Left lung (tissue), 10 donors: ENCODE measurements around the gene INPP4B. TPM values are rescaled to one million over a fixed set of nuclear protein-coding genes. Genes with fewer than 3 reads are reported as not detected.

Source experiments
- ATAC-seq: fragments of 200-7000 bp; cut with Tn5 transposase; one replicate; pipeline ENCODE4 v1.9.1; 2020; ENCODE audit warnings: moderate library complexity
- DNase-seq, 4 donors: peaks; one replicate each; pipeline ENCODE4 v3.0.0-alpha.2; 2013 to 2020
- H3K27ac ChIP-seq, 2 donors: fragments of 200-600 bp; sonication (generic) in 1 of 2; one replicate each; pipeline versions ENCODE4 v1.5.0 to v1.8.0; 2020 to 2021
- H3K27me3 ChIP-seq, 2 donors: fragments of 200-600 bp; sonication (generic) in 1 of 2; one replicate each; pipeline versions ENCODE4 v1.5.0 to v1.8.0; 2020 to 2021
- H3K36me3 ChIP-seq, 2 donors: fragments of 200-600 bp; sonication (generic) in 1 of 2; one replicate each; pipeline versions ENCODE4 v1.5.0 to v1.8.0; 2020 to 2021
- H3K4me1 ChIP-seq, 2 donors: fragments of 200-600 bp; one replicate each; pipeline ENCODE4 v1.8.0; 2021
- H3K4me3 ChIP-seq, 2 donors: fragments of 200-600 bp; sonication (generic) in 1 of 2; one replicate each; pipeline versions ENCODE4 v1.5.0 to v1.8.0; 2020 to 2021; ENCODE audit warnings: mild to moderate bottlenecking in 1 of 2
- H3K9me3 ChIP-seq, 2 donors: fragments of 200-600 bp; sonication (generic) in 1 of 2; one replicate each; pipeline versions ENCODE4 v1.5.0 to v1.8.0; 2020 to 2021
- intact Hi-C, 2 donors: fragments of 100-400 bp; cut with DNase I; formaldehyde crosslinking; loops; one replicate each; pipeline versions ENCODE4 v1.11.2 to v1.14.2; 2022
- polyA plus RNA-seq, 6 donors: library from polyadenylated mRNA; unstranded; fragments of 120-200 nt; gene quantifications; one replicate each; pipeline ENCODE4 v1.2.1, GENCODE V29; 2013; ENCODE audit not compliant: insufficient read length in 6 of 6
- total RNA-seq, 2 donors: library from RNA; stranded (reverse); fragmentation: NEBNext Ultra II Directional; extraction: Animal tissue kit (Norgen Biotek cat#: 25700); gene quantifications; one replicate each; pipeline ENCODE4 v1.2.1, GENCODE V29; 2021
- TF ChIP-seq, protein P1 (sequence below), 2 donors: fragments of 200-600 bp; sonication (generic) in 1 of 2; IDR thresholded peaks; one replicate each; pipeline versions ENCODE4 v1.5.0 to v1.8.0; 2021; ENCODE audit warnings: antibody characterized with exemption in 2 of 2
- donor health status: DM: no; HTN: yes; CAD: no.
- donor health status: DM: no; HTN: no; CAD: no.

INPP4B gene
- total and polyA plus RNA-seq, 8 donors: 7.3 to 15.1 (median 11.6) TPM

DNA sequence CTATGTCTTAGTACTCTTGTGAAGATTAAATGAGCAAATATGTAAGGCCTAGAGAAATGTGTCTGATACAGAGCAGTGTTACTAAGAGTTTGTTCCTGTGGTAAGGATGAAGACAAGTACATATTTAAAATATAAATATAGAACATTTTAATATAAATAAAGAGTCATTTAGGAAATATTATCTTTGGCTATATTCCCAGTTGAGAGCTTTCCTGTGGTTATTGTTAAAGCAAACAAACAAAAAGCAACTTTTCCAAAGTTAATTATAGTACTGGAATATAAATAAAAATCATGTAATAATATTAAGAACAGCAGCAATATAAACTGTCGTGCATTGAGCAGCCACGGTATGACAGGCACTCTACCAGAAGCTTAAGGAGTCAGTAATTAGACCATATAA lies 472.5 kb downstream of the INPP4B start:
- ATAC-seq: no peak
- Histone ChIP-seq H3K27ac (no peak overlapping the region), H3K4me3 (no peak overlapping the region), H3K9me3 (peaks cover 0 to 2% of the 10 kb centered on the region in 2 donors), H3K36me3 (no peaks in the 10 kb centered on the region), H3K27me3 (no peaks in the 10 kb centered on the region), H3K4me1 (no peaks in the 10 kb centered on the region)
- intact Hi-C loops: no loop called here
- no peak for DNase-seq
- TF ChIP-seq, protein P1, sequence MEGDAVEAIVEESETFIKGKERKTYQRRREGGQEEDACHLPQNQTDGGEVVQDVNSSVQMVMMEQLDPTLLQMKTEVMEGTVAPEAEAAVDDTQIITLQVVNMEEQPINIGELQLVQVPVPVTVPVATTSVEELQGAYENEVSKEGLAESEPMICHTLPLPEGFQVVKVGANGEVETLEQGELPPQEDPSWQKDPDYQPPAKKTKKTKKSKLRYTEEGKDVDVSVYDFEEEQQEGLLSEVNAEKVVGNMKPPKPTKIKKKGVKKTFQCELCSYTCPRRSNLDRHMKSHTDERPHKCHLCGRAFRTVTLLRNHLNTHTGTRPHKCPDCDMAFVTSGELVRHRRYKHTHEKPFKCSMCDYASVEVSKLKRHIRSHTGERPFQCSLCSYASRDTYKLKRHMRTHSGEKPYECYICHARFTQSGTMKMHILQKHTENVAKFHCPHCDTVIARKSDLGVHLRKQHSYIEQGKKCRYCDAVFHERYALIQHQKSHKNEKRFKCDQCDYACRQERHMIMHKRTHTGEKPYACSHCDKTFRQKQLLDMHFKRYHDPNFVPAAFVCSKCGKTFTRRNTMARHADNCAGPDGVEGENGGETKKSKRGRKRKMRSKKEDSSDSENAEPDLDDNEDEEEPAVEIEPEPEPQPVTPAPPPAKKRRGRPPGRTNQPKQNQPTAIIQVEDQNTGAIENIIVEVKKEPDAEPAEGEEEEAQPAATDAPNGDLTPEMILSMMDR (IDR thresholded peaks at IDR 0.05): no peak

GRCh38 chr4:142372530-142373260 lies 473.4 kb downstream of the INPP4B start:
- intact Hi-C loops: no loop called here
- no peaks in the 10 kb centered on the region for H3K27me3 ChIP-seq
- no peaks in the 10 kb centered on the region for H3K36me3 ChIP-seq
- no peaks in the 10 kb centered on the region for H3K4me1 ChIP-seq
- ATAC-seq (no peak), DNase-seq (no peak)
- no peak overlapping the region for H3K4me3 ChIP-seq
- no peak overlapping the region for H3K27ac ChIP-seq
- TF ChIP-seq, protein P1 (IDR thresholded peaks at IDR 0.05): no peak
- peaks cover 0 to 2% of the 10 kb centered on the region in 2 donors for H3K9me3 ChIP-seq

GRCh38 chr4:142369141-142369540 lies 477.0 kb downstream of the INPP4B start:
- Histone ChIP-seq H3K9me3 (peaks cover 0 to 2% of the 10 kb centered on the region in 2 donors), H3K27me3 (no peaks in the 10 kb centered on the region), H3K4me3 (no peak overlapping the region), H3K4me1 (no peaks in the 10 kb centered on the region), H3K27ac (no peak overlapping the region), H3K36me3 (no peaks in the 10 kb centered on the region)
- no peak for DNase-seq
- TF ChIP-seq, protein P1 (IDR thresholded peaks at IDR 0.05): no peak
- no peak for ATAC-seq
- intact Hi-C loops: no loop called here

DNA sequence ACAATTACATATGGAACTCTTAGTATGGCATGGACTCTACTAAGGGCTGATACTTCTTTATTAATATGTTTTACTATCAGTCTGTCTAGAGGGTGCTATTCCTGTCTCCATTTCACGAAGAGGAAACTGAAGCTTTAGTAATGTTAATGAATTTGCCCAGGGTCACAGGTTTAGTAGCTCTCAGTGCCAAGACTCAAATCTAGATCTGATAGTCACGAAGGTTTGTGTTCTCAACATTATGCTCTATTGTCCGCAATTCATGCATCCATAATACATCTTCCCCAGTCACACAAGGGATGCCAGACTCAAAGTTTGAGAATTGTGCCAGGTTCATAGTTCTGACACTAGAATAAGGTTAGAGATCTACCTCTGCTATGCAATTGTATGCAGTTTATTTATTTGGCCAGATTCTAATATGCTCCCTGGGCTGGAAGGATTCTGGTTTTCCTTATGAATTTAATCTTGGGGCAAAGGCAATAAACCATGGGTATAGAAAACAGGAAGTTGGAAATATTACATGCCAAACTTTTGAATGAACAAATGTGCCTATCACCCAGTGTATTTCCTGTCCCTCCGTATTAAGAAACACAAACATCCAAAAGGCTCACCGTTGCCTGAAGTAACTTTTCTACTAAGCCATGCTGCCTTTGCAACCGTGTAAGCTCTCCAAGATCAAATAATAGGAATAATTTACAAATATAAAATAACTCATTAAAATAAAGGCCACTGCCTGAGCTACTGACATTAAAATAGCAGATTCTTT lies 478.5 kb downstream of the INPP4B start:
- intact Hi-C loops: no loop called here
- Histone ChIP-seq H3K27me3 (no peaks in the 10 kb centered on the region), H3K36me3 (no peaks in the 10 kb centered on the region), H3K4me1 (no peaks in the 10 kb centered on the region), H3K9me3 (peaks cover 0 to 2% of the 10 kb centered on the region in 2 donors), H3K27ac (no peak overlapping the region), H3K4me3 (no peak overlapping the region)
- TF ChIP-seq, protein P1 (IDR thresholded peaks at IDR 0.05): no peak
- no peak for ATAC-seq
- DNase-seq: no peak

GRCh38 chr4:142366769-142367181 lies 479.3 kb downstream of the INPP4B start:
- TF ChIP-seq, protein P1 (IDR thresholded peaks at IDR 0.05): no peak
- DNase-seq (no peak), ATAC-seq (no peak)
- no peaks in the 10 kb centered on the region for H3K36me3 ChIP-seq
- H3K4me3 ChIP-seq: no peak overlapping the region
- H3K4me1 ChIP-seq: no peaks in the 10 kb centered on the region
- intact Hi-C loops: no loop called here
- H3K9me3 ChIP-seq: peaks cover 0 to 2% of the 10 kb centered on the region in 2 donors
- no peaks in the 10 kb centered on the region for H3K27me3 ChIP-seq
- H3K27ac ChIP-seq: no peak overlapping the region
